CD4-positive, alpha-beta T cell (primary cell): ENCODE data around the gene LAMA1. TPM values are rescaled to one million over a fixed set of nuclear protein-coding genes. Genes with fewer than 3 reads are reported as not detected.

Experiments used
- ATAC-seq: fragments of 200-7000 bp; cut with Tn5 transposase; one replicate; pipeline ENCODE4 v1.10.0; 2022; ENCODE audit warnings: mild to moderate bottlenecking; ENCODE audit not compliant: poor library complexity
- CTCF ChIA-PET: fragments of 350-600 bp; sonication (Branson Sonifier 250); formaldehyde crosslinking; loops from one replicate; lab custom pipeline; 2021; ENCODE audit warnings: antibody characterized with exemption, inconsistent platforms; lab: Charles Lee
- POLR2A ChIA-PET: fragments of 350-600 bp; sonication (Branson Sonifier 250); formaldehyde crosslinking; loops from one replicate; lab custom pipeline; 2021; ENCODE audit warnings: antibody characterized with exemption, inconsistent platforms; lab: Charles Lee
- DNase-seq, 14 experiments: peaks; one replicate each; pipeline ENCODE4 v3.0.0-alpha.2; 2013 to 2020; ENCODE audit warnings: mixed read lengths in 2 of 14
- H3K27ac ChIP-seq, 2 donors: one replicate each; pipeline versions ENCODE4 v1.5.1 to v1.7.0; 2013; ENCODE audit warnings: low read length in 2 of 2, low read depth in 1 of 2, mild to moderate bottlenecking in 1 of 2
- H3K27me3 ChIP-seq, 2 experiments: 1 replicate in 1 of 2; 2 replicates in 1 of 2; pipeline versions ENCODE4 v1.6.1 to v1.7.0; 2013; ENCODE audit warnings: low read length in 2 of 2, control low read depth in 1 of 2, mild to moderate bottlenecking in 1 of 2, moderate library complexity in 1 of 2; ENCODE audit not compliant: insufficient read depth in 2 of 2, control insufficient read depth in 1 of 2
- H3K36me3 ChIP-seq: one replicate; pipeline ENCODE4 v1.6.1; 2013; ENCODE audit warnings: low read length, control low read depth; ENCODE audit not compliant: insufficient read depth
- H3K4me1 ChIP-seq: one replicate; pipeline ENCODE4 v1.6.1; 2013; ENCODE audit warnings: low read length, control low read depth; ENCODE audit not compliant: insufficient read depth
- H3K4me3 ChIP-seq: one replicate; pipeline ENCODE4 v1.5.1; 2013; ENCODE audit warnings: mild to moderate bottlenecking, low read length, moderate library complexity
- H3K9me3 ChIP-seq, 2 experiments: 1 replicate in 1 of 2; 2 replicates in 1 of 2; pipeline versions ENCODE4 v1.6.1 to v1.7.0; 2013; ENCODE audit warnings: low read length in 2 of 2, mild to moderate bottlenecking in 2 of 2, control low read depth in 1 of 2, moderate library complexity in 1 of 2; ENCODE audit not compliant: control insufficient read depth in 1 of 2, insufficient read depth in 1 of 2
- H3K27ac Mint-ChIP-seq: one replicate; pipeline ENCODE4 v1.8.0; 2020; ENCODE audit warnings: mixed read lengths
- H3K27me3 Mint-ChIP-seq: one replicate; pipeline ENCODE4 v1.8.0; 2021; ENCODE audit warnings: mixed read lengths
- H3K36me3 Mint-ChIP-seq: one replicate; pipeline ENCODE4 v1.8.0; 2021; ENCODE audit warnings: low read depth, mixed read lengths
- H3K4me1 Mint-ChIP-seq: one replicate; pipeline ENCODE4 v1.8.0; 2021; ENCODE audit warnings: low read depth, mixed read lengths
- H3K4me3 Mint-ChIP-seq: one replicate; pipeline ENCODE4 v1.8.0; 2020; ENCODE audit warnings: mild to moderate bottlenecking, mixed read lengths
- H3K9me3 Mint-ChIP-seq: one replicate; pipeline ENCODE4 v1.8.0; 2020; ENCODE audit warnings: mixed read lengths
- CTCF ChIP-seq: fragments of 200-600 bp; IDR thresholded peaks from one replicate; pipeline ENCODE4 v1.8.0; 2022; ENCODE audit warnings: antibody characterized with exemption, mild to moderate bottlenecking
- intact Hi-C, 2 experiments: fragments of 100-400 bp; cut with DNase I in 1 of 2; cut with micrococcal nuclease in 1 of 2; formaldehyde crosslinking; loops; one replicate each; pipeline versions ENCODE4 v1.15.1 to v1.9.0; 2023 to 2025; cut with DNase I, micrococcal nuclease
- total RNA-seq, 174 experiments: library from RNA in 2 of 174; stranded (reverse) in 2 of 174; gene quantifications; one replicate each; pipeline ENCODE4 v1.2.3 and lab custom pipeline; 2021 to 2026

LAMA1 gene
- total RNA-seq, 2 experiments from 2014 or later, result not detected

DNA sequence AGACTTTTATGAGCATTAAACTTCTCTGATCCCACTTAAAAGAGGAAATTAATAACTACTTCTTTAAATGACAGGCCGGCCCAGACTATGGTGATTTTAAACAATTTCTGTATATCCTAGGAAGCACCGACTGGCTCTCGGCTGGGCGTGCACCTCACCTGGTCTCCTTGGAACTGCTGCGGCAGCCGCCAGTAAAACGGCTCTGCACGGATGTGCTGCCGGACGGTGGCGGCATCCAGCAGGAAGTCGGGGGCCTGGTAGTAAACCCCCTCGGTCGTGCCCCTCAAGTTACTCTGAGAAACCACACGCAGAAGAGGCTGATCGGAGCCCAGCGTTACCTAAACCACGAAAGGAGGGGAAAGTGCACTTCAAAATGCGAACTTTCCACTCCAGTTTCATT lies 106.5 kb downstream of the LAMA1 start:
- H3K4me3 ChIP-seq, result no peak overlapping the region
- Mint-ChIP-seq H3K27me3 (no peaks in the 10 kb centered on the region), H3K36me3 (no peaks in the 10 kb centered on the region), H3K9me3 (no peaks in the 10 kb centered on the region), H3K4me1 (no peaks in the 10 kb centered on the region), H3K4me3 (no peak overlapping the region), H3K27ac (no peak overlapping the region)
- peaks cover 0 to 10% of the 10 kb centered on the region in 2 experiments for H3K9me3 ChIP-seq
- no peak for DNase-seq
- H3K27ac ChIP-seq, result no peak overlapping the region
- no peak for ATAC-seq
- no peak for TF ChIP-seq CTCF
- no peaks in the 10 kb centered on the region for H3K4me1 ChIP-seq
- H3K27me3 ChIP-seq, result no peaks in the 10 kb centered on the region
- CTCF ChIA-PET, result no interaction called here
- intact Hi-C loops, result no loop called here
- no peaks in the 10 kb centered on the region for H3K36me3 ChIP-seq
- POLR2A ChIA-PET, result no interaction called here

- Histone ChIP-seq H3K27me3 (no peaks in the 10 kb centered on the region), H3K27ac (no peak overlapping the region), H3K36me3 (no peaks in the 10 kb centered on the region), H3K4me3 (no peak overlapping the region), H3K9me3 (peaks cover 0 to 6% of the 10 kb centered on the region in 2 experiments), H3K4me1 (no peaks in the 10 kb centered on the region)
- intact Hi-C loops, result no loop called here
- POLR2A ChIA-PET, result no interaction called here
- H3K27me3 Mint-ChIP-seq, result no peaks in the 10 kb centered on the region
- DNase-seq, result no peak
- CTCF ChIA-PET, result no interaction called here
- no peak for TF ChIP-seq CTCF
- H3K4me3 Mint-ChIP-seq, result no peak overlapping the region
- no peaks in the 10 kb centered on the region for H3K36me3 Mint-ChIP-seq
- H3K4me1 Mint-ChIP-seq, result no peaks in the 10 kb centered on the region
- no peak overlapping the region for H3K27ac Mint-ChIP-seq
- no peaks in the 10 kb centered on the region for H3K9me3 Mint-ChIP-seq
- no peak for ATAC-seq
These were observed 113.6 kb downstream of the LAMA1 start for GRCh38 chr18:7004009-7004408.

- H3K36me3 ChIP-seq, result no peaks in the 10 kb centered on the region
- no peak overlapping the region for H3K27ac ChIP-seq
- ChIA-PET POLR2A (no interaction called here), CTCF (no interaction called here)
- H3K4me3 Mint-ChIP-seq, result no peak overlapping the region
- no peaks in the 10 kb centered on the region for H3K27me3 ChIP-seq
- no peak for ATAC-seq
- H3K4me1 ChIP-seq, result no peaks in the 10 kb centered on the region
- no peak for TF ChIP-seq CTCF
- H3K9me3 ChIP-seq, result peaks cover 0 to 6% of the 10 kb centered on the region in 2 experiments
- no peaks in the 10 kb centered on the region for H3K36me3 Mint-ChIP-seq
- no peak overlapping the region for H3K4me3 ChIP-seq
- no peaks in the 10 kb centered on the region for H3K4me1 Mint-ChIP-seq
- no peaks in the 10 kb centered on the region for H3K27me3 Mint-ChIP-seq
- no peak for DNase-seq
- no peaks in the 10 kb centered on the region for H3K9me3 Mint-ChIP-seq
- intact Hi-C loops, result no loop called here
- no peak overlapping the region for H3K27ac Mint-ChIP-seq
These were observed 115.5 kb downstream of the LAMA1 start for GRCh38 chr18:7002107-7002506.
